A673 (cell line): ENCODE measurements around the gene GGTA1.

Experiments used
- CTCF ChIP-seq: fragments of 300-800, 200-600 bp; sonication (generic); conservative IDR thresholded peaks from 2 replicates; pipeline ENCODE4 v1.5.1; 2017; ENCODE audit warnings: low read depth, mild to moderate bottlenecking, antibody characterized with exemption, low read length, moderate library complexity, mixed read lengths
- EZH2 ChIP-seq: fragments of 200-600 bp; sonication (generic); IDR thresholded peaks from 2 replicates; pipeline ENCODE4 v1.6.1; 2017; ENCODE audit warnings: borderline replicate concordance, low read depth, mild to moderate bottlenecking, mixed read lengths, antibody characterized with exemption, low read length; ENCODE audit not compliant: poor library complexity, severe bottlenecking

- TF ChIP-seq EZH2 (no peak), CTCF (no peak)
Measured at GRCh38 chr9:121451586-121451985, 48.1 kb downstream of the GGTA1 start.
